NAMALWA (cell line): ENCODE results near the gene SELENOI.

Experiments used
- DNase-seq: peaks from one replicate; pipeline ENCODE4 v3.0.0-alpha.2; 2015; ENCODE audit warnings: low spot score

The SELENOI gene

DNA sequence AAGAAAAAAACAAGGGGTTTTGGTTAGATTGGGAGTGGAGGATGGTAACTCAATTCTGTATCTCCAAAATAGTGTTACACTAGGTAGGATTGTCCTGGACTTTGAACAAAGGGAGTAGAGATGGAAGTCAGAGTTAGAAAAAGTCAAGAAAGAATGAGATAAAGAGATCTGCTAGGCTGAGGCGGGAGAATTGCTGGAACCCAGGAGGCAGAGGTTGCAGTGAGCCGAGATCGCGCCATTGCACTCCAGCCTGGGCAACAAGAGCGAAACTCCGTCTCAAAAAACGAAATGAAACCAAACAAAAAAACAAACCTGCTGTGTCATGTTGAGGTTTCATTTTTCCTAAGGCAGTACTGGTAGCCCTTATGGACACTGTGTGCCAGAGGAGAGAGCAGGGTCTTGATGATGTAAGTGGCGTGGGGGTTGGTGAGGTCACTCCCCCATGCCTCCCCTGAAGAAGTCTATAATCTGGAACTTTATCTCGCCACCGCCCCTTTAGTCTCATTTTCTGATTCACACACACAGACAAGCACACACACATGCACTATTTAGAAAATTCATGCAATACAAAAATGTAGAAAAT lies 66.2 kb downstream of the SELENOI start:
- DNase-seq: no peak

DNA sequence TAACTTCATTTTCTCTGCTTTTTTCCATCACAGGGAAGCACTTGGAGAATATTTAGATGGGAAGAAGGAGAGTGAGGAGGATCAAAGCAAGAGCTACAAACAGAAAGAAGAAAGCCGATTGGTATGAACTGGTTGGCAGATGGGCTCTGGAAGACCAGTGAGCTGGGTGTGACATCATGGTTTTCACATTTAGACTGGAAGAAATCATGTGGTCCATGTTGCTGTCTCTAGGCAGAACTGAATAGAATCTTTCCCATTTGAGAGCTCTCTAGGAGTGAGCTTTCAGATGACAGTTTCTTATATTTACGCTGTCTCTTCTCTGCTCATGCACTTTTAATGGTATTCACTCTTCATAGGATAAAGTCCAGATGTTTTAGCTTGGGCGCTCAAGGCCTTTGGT lies 68.4 kb downstream of the SELENOI start:
- no peak for DNase-seq

- DNase-seq: no peak
These were observed 76.0 kb downstream of the SELENOI start for GRCh38 chr2:26421961-26422360.

- DNase-seq: no peak
These were observed 77.1 kb downstream of the SELENOI start for GRCh38 chr2:26422947-26423629.

GRCh38 chr2:26423750-26424149 lies 77.8 kb downstream of the SELENOI start:
- DNase-seq: no peak

- DNase-seq: no peak
These were observed 78.3 kb downstream of the SELENOI start for GRCh38 chr2:26424221-26424620.

GRCh38 chr2:26428846-26429245 lies 82.9 kb downstream of the SELENOI start:
- no peak for DNase-seq

- DNase-seq: no peak
These were observed 84.0 kb downstream of the SELENOI start for GRCh38 chr2:26429779-26430578.

DNA sequence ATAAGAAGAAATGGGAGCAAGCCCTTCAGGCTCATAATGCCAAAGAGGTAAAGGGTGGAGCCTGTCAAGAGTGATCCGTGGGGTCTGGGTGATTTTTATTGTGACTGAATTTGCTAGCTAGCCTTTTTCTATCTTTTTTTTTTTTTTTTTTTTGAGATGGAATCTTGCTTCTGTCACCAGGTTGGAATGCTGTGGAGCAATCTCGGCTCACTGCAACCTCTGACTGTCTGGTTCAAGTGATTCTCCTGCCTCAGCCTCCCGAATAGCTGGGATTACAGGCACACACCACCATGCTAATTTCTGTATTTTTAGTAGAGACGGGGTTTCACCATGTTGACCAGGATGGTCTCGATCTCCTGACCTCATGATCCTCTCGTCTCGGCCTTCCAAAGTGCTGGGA lies 84.9 kb downstream of the SELENOI start:
- no peak for DNase-seq

GRCh38 chr2:26432363-26432762 lies 86.4 kb downstream of the SELENOI start:
- no peak for DNase-seq

- DNase-seq: no peak
These were observed 86.9 kb downstream of the SELENOI start for GRCh38 chr2:26432859-26433258.

DNA sequence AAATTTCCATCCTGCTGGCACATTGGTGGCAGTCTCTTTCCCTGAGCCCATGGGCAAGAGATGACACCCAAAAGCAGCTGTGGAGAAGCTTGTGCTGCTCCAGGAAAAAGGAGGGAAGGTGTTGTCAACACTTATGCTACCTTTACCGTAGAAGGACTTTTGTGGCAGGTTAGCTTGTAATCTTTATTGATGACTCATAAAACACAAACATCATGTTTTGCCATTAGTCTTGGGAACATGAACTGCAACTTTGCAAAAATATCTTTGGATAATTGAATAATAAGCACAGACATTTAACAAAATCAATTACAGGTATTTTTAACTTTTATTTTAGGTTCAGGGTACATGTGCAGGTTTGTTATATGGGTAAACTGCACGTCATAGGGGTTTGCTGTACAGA lies 89.2 kb downstream of the SELENOI start:
- DNase-seq: no peak

DNA sequence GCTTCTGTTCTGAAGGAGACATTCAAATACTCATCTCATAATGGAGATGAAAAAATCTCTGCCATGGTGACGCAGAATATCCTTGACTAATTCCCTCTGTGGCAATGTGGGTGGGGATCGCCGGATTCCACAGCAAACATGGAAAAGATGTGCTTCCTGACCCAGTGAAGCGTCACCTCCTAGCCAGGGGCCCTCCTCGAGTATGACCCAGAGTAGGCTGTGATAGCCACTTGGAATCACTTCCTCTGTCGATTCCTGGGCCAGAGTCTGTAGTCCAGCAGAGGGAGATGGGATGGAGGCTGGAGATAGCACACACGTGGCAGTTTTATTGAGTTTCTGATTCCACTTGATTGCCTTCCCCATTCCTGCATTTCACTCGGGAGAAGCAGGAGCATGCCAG lies 92.6 kb downstream of the SELENOI start:
- DNase-seq: no peak

GRCh38 chr2:26438926-26439325 lies 93.0 kb downstream of the SELENOI start:
- DNase-seq: no peak

- no peak for DNase-seq
These were observed 96.4 kb downstream of the SELENOI start for GRCh38 chr2:26442301-26442700.

DNA sequence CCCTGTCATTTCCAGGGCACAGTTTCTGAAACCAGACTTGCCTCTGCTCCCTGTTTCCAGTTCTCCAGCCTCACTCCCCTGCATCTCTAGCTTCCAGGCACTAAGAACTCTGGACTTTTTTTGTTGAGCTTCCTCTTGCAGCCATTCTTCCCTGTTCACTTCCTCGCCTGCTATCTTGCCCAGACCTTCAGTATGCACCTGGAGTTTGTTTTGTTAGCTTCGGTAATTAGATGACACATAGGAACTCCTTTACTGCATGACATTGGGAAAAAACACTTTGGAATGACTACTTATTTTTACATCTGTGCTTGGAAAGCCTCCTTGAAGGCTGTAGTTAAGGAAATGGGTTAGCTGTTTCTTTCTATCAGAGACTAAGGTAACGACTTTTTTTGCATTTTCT lies 96.8 kb downstream of the SELENOI start:
- DNase-seq: no peak

DNA sequence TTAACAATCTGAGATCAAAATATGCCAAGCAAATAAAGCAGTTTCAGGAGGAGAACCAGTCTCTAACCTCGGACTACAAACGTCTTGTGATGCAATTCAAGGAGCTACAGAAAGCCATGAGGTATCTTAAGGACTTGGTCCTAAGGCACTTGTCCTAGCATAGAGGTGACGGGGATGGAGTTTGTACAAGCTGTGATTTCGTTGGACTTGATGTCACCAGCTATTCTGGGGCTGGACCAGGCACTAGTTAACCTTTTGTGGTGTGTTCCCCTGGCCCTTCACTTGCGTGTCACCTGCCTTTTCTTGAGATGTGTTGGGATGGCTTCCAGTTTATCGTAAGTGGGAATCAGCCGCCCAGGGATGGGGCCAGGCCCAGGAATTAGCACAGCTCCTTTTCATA lies 98.3 kb downstream of the SELENOI start:
- no peak for DNase-seq
